GM12865 (cell line): ENCODE data around the gene BET1.

ENCODE experiments used
- DNase-seq: peaks from one replicate; pipeline ENCODE4 v3.0.0; 2010; ENCODE audit warnings: low read depth
- H3K4me3 ChIP-seq: 2 replicates; pipeline ENCODE4 v1.5.1; 2011; ENCODE audit warnings: mild to moderate bottlenecking, low read depth, low read length, control low read depth
- TF ChIP-seq, protein P1 (sequence below): IDR thresholded peaks from 2 replicates; pipeline ENCODE4 v1.5.1; 2011; ENCODE audit warnings: low read length, control low read depth, low read depth, inconsistent platforms; ENCODE audit not compliant: insufficient read depth; ENCODE audit errors: missing control alignments

The BET1 gene

DNA sequence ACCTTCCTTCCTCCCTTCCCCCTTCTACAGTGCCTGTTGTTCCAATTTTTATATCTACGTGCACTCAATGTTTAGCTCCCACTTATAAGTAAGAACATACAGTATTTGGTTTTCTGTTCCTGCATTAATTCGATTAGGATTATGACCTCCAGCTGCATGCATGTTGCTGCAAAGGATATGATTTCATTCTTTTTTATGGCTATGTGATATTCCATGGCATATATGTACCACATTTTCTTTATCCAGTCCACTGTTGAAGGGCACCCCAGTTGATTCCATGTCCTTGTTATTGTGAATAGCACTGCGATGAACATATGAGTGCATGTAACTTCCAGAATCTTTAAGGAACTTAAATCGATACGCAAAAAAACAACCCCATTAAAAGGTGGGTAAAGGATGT, 39.9 kb downstream of the BET1 start:
- DNase-seq = no peak
- TF ChIP-seq, protein P1, sequence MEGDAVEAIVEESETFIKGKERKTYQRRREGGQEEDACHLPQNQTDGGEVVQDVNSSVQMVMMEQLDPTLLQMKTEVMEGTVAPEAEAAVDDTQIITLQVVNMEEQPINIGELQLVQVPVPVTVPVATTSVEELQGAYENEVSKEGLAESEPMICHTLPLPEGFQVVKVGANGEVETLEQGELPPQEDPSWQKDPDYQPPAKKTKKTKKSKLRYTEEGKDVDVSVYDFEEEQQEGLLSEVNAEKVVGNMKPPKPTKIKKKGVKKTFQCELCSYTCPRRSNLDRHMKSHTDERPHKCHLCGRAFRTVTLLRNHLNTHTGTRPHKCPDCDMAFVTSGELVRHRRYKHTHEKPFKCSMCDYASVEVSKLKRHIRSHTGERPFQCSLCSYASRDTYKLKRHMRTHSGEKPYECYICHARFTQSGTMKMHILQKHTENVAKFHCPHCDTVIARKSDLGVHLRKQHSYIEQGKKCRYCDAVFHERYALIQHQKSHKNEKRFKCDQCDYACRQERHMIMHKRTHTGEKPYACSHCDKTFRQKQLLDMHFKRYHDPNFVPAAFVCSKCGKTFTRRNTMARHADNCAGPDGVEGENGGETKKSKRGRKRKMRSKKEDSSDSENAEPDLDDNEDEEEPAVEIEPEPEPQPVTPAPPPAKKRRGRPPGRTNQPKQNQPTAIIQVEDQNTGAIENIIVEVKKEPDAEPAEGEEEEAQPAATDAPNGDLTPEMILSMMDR = no peak

DNA sequence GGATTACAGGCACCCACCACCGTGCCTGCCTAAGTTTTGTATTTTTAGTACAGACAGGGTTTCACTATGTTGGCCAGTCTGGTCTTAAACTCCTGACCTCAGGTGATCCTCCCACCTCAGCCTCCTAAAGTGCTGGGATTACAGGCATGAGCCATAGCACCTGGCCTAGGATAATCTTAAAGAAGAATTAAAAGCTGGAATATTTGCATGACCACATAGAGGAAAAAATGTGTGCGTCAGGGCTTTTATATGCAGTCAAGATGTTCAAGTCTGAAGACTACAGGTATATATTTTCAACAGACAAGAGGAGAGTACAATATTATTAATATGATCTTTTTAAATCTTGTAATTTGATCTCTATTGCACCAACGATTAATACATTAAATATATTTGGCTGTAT, 43.2 kb downstream of the BET1 start:
- TF ChIP-seq, protein P1 = no peak
- no peak overlapping the region for H3K4me3 ChIP-seq
- no peak for DNase-seq

More for the DNA sequence above, 39.9 kb downstream of the BET1 start:
- no peak overlapping the region for H3K4me3 ChIP-seq

DNA sequence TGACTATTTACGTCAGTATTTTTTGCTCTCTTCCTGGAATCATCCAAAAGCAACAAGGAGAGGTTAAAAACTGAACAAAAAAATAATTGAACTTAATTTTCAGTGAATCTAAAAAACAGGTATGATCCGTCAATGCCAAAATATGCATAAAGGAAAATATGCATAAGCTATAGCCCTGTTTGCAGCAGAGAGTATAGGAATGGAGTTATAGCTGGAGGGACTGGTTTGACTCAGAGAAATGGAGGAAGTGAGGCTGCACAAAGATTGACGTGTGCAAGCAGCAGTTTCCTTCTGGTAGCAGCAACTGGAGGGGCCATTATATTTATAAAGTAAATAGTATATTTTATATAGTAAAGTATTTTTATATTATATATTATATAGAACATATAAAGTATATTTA, 45.5 kb downstream of the BET1 start:
- TF ChIP-seq, protein P1 = no peak
- no peak for DNase-seq

DNA sequence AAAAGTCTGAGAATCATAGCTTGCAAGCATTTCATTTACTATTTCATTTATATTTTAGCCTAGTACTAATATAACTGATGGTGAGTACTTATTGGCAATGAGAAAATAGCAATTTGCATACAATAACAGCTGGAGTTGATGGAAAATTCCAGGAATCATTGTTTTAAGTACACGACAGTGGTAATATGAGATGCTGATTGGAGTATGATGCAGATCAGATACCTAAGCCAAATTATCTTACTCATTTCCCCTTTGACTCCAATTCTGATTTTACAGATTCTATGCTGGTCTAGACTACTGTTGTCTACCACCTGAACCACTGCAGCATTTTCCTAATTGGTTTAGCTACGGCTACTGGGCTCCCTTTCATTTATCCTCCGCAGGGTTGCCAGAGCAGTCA, 45.9 kb downstream of the BET1 start:
- no peak overlapping the region for H3K4me3 ChIP-seq
- DNase-seq = no peak
- TF ChIP-seq, protein P1 = no peak

More for the DNA sequence above, 45.5 kb downstream of the BET1 start:
- no peak overlapping the region for H3K4me3 ChIP-seq

DNA sequence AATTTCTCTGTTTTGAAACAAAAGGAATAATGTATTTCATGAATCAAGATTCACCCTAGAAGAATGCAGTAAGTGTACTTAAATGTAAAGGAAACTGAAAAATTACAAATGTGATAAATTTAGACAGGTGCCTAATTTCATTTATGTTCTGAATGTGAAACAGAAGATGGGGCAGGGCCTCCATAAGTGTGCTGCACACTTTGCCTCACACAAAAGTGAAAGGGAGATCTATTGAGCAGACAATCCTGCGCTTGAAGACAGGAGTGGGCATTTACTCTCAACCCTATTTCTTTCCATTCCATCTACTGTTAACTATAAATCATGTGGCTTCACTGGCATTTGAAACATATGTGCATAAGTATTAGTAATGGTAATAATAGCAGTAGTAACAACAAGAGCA, 46.4 kb downstream of the BET1 start:
- TF ChIP-seq, protein P1 = no peak
- H3K4me3 ChIP-seq = no peak overlapping the region
- DNase-seq = peak; percentile 21

DNA sequence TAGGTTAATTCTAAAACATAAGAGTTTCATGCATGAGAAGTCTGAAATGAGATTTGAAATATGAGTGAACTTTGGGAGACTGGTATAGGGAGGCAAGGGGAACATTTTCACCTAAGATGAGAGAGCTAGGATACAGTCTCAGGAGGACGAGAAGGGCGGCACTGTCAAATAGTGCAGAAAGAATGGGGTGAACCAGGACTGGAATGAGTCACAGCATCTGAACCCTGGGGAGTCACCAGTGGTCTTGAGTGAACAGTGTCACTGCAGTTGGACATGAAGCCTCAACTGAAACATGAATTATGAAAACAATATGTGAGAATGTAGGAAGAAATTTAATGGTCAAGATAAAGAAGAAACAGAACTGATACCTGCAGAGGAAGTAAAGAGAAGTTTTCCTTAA, 48.9 kb downstream of the BET1 start:
- peak; percentile 46 for DNase-seq
- TF ChIP-seq, protein P1 = no peak
- H3K4me3 ChIP-seq = no peak overlapping the region

DNA sequence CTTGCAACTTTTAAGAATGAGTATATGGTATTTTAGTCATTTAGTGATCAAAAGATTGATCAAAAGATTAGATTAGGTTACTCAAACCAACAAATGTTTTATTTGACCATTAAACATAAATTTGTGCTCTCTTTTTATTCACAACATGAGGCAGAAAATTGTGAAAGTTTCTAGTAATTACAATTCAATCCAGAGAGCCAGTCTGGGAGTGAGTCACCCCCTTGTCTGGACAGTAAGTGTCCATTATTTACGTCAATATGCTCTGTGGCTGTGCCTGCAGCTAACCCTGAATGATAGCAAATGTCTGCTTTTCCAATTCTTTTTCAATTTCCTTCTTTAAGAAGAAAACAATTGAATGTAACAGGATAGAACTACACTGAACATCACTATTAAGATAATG, 54.7 kb downstream of the BET1 start:
- no peak for DNase-seq
- no peak overlapping the region for H3K4me3 ChIP-seq
- TF ChIP-seq, protein P1 = no peak
